ENCODE data around the gene VAV2.
"Not testable (repeated sequence)": the region's sequence is repeated elsewhere in the genome, so short reads cannot be mapped to it uniquely, and the experiment has no call there.

The VAV2 gene

GRCh38 chr9:133766234-133766633 is 225.9 kb downstream of the VAV2 start:
- DNase-seq, result not testable (repeated sequence)

- DNase-seq, result no peak
Observed at GRCh38 chr9:133763272-133764183, 228.6 kb downstream of the VAV2 start.

GRCh38 chr9:133762488-133763271 is 229.4 kb downstream of the VAV2 start:
- no peak for DNase-seq

DNA sequence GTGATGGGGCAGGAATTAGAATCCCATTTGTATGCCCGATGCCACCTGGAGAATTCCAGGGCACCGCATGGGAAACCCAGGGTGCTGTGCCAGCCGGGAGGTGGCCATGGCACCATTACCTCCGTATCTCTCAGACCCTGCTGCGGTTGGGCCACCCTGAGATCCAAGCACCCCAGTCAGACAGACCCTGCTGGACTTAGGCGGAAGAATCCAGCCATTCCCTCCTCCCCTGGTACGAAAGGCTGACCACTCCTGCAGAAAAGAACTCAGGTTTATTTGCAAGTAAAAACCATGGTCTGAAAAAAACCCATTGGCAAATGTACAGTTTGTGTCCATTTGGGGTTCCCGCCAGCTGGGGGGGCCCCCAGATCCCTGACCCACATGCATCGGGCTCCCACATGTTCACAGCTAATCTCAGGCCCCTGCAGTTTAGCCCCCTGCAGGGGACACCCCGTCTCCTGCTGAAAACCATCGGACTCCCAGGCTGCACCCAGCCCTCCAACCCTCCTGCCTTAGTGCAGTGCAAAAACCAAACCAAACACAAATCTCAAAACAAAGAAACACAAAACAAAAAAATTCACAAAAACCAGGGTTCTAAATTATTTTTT is 230.4 kb downstream of the VAV2 start:
- DNase-seq, result no peak

DNA sequence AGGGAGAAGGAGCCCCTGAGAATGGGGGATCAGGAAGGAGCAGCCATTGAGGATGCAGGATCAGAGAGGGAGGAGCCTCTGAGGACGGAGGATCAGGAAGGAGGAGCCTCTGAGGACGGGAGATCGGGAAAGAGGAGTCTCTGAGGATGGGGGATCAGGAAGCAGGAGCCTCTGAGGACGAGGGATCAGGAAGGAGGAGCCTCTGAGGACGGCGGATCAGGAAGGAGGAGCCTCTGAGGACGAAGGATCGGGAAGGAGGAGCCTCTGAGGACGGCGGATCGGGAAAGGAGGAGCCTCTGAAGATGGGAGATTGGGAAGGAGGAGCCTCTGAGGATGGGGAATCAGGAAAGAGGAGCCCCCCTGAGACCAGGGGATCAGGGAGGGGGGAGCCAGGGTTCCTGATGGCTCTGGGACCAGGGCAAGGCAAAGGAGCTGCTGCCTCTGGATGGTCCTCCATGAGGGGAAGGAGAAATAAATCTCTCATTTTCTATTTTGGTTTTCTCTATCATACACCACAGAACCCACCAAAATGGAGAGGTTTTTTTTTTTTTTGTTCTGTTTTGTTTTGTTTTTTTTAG is 231.3 kb downstream of the VAV2 start:
- no peak for DNase-seq

- no peak for DNase-seq
Observed at GRCh38 chr9:133759946-133760345, 232.2 kb downstream of the VAV2 start.

GRCh38 chr9:133759146-133759900 is 232.8 kb downstream of the VAV2 start:
- no peak for DNase-seq

DNA sequence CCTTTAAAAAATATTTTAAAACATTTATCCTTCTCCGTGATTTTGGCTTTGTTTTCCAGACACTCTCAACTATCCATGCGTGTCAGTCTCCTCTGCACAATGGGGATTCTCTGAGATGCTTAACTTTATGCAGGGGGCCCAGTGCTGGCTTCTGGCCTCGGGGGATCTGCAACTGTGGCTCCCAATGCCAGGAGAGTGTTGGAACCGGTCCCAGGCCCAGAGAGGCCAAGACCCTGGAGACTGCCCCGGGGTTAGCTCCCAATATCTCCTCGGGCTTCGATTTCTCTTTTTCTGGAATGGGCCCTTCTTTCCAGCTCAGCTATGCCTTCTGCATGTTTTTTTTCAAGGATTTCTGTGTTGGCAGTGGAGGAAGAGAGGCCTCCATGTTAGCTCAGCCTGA is 233.9 kb downstream of the VAV2 start:
- DNase-seq, result no peak

GRCh38 chr9:133754688-133755227 is 237.4 kb downstream of the VAV2 start:
- no peak for DNase-seq

DNA sequence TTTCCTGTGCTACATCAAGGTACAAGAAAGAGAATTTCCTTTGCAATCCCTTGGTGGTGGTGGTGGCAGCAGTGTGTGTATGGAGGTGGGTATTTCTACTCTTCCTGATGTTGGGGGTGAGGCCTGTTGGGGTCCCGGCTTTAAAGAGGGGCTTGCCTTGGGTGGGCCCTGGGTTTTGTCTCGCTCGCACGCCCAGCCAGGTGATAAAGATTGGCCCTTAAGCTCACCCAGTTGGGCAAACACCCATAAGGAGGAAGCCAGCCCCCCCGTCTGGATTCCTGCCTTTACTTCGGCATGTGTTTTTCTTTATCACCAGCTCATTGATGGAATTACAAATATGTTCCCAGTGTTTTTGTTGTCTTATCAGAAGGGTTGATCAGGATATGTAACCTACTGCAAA is 237.9 kb downstream of the VAV2 start:
- DNase-seq, result no peak

DNA sequence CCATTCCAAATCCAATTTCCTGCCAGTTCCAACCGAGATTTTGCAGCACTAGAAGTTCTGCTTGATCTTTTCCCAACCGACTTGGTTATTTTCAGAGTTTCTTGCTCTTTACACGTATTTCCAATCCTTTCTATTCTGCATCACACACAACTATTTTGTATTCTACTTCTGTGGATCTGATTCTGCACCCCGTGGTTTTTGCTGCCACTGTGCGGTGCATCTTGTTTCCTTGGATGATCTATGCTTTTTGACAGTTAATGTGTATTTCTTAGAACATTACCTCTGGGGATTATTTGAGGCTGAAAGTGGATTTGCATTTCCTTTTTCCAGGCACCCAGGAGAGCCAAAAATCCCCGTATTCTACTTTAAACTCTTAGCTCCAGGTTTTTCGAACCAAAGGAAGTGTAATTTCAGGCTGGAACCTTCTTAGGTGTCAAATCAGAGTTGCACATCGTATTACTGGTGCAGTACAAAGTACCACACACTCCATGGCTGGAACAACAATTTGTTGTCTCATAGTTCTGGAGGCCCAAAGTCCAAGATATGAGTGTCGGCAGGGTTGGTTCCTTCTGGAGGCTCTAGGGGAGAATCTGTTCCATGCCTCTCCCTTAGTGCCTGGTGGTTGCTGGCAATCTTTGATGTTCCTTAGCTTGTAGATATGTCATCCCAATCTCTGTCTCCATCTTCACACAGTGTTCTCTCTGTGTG is 239.2 kb downstream of the VAV2 start:
- DNase-seq, result no peak

GRCh38 chr9:133750982-133751649 is 241.0 kb downstream of the VAV2 start:
- no peak for DNase-seq

GRCh38 chr9:133747309-133747708 is 244.8 kb downstream of the VAV2 start:
- no peak for DNase-seq

DNA sequence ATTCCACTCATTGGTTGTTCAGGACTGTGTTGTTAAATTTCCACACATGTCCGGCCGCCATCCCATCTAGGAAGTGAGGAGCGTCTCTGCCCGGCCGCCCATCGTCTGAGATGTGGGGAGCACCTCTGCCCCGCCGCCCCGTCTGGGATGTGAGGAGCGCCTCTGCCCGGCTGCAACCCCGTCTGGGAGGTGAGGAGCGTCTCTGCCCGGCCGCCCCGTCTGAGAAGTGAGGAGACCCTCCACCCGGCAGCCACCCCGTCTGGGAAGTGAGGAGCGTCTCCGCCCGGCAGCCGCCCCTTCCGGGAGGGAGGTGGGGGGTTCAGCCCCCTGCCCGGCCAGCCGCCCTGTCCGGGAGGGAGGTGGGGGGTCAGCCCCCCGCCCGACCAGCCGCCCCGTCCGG is 247.6 kb downstream of the VAV2 start:
- DNase-seq, result not testable (repeated sequence)

DNA sequence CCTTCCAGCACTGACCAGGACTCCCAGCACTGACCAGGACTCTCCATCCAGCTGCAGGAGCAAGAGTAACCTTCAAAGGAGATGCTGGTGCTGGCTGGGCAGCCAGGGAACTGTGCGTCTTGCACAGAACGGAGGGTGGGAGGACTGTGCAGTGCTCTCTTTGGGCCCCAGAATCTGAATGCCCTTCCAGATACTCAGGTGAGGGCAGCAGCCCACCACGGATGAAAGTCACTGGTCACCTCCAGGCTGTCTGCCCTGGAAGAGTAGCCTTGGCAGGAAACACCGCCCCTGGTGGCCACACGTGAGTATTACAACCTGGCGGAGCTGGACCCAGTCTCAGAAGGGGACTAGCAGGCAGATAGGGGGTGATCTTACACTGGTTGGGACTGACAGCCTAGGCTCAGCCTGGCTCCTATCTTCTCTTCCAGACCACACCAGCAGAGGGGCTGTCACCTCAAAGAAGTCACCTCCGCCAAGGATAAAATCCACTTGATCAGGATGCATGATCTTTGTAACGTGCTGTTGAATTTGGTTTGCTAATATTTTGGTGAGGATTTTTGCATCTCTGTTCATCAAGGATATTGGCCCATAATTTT is 249.2 kb downstream of the VAV2 start:
- peak; percentile 60 for DNase-seq

DNA sequence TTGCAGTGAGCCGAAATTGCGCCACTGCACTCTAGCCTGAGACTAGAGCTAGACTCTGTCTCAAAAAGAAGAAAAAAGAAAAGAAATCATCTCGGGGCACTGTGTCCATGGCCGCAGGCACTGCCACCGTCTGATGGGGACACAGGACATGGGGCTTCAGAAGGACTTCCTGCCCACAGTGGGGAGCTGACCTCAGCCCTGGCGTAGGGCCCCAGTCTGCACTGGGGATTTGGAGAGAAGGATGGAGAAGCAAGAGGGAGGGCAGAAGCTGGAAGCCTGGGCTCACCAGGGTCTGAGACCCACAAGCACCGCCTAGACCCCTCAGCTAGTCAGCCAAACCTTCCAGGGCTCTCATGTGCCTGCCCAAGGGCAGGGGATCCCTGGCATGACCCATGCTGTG is 249.9 kb downstream of the VAV2 start:
- DNase-seq, result no peak

DNA sequence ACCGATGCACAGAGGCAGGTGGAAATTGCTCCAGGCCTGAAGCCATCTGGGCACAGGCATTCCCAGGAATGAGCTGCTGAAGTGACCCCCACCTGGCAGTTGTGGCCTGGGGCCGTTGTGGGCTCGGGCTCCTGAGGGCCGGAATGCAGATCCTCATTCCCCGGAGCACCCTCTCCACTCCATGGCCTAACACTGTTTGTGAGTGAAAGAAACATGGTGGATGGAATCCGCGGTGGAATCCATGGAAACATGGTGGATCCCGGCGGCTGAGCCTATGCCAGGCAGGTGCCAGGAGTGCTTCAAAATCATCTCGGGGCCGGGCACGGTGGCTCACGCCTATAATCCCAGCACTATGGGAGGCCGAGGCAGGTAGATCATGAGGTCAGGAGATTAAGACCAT is 250.4 kb downstream of the VAV2 start:
- no peak for DNase-seq

DNA sequence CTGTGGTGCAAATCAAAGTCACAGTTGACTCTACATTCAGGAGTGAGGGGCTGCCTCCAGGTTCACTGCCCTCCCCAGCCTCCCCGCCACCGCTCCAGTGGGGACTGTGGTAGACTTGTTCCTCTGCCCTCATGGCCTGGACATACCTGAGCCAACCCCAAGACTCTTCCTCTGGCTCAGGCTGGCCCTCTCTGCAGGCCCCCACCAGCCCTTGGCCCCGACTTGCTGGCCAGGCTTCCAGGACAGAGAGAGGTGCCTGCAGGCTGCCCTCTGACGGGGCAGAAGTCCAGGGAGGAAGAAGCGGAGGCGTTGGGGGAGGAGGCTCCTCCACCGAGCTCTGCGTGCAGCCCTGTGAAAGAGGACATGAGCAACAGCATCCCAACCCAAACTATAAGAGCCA is 251.2 kb downstream of the VAV2 start:
- no peak for DNase-seq

GRCh38 chr9:133739408-133740280 is 252.5 kb downstream of the VAV2 start:
- no peak for DNase-seq
